GM21786 (cell line): ENCODE results near the gene OTOP3.

Experiments
- ATAC-seq: cut with Tn5 transposase; IDR thresholded peaks from one replicate; pipeline ENCODE4 v1.9.1; 2021; ENCODE audit not compliant: unreplicated experiment

Gene OTOP3

GRCh38 chr17:74916851-74917199, 18.9 kb upstream of the OTOP3 start:
- ATAC-seq: no peak

- no peak for ATAC-seq
Measured at GRCh38 chr17:74917430-74917829, 18.3 kb upstream of the OTOP3 start.

GRCh38 chr17:74918906-74919305, 16.8 kb upstream of the OTOP3 start:
- no peak for ATAC-seq

- ATAC-seq: no peak
Measured at GRCh38 chr17:74919440-74920305, 16.0 kb upstream of the OTOP3 start.

GRCh38 chr17:74920306-74920620, 15.4 kb upstream of the OTOP3 start:
- no peak for ATAC-seq

GRCh38 chr17:74920642-74921025, 15.1 kb upstream of the OTOP3 start:
- ATAC-seq: no peak

GRCh38 chr17:74921026-74921681, 14.5 kb upstream of the OTOP3 start:
- ATAC-seq: no peak

GRCh38 chr17:74921769-74922168, 13.9 kb upstream of the OTOP3 start:
- ATAC-seq: no peak

- no peak for ATAC-seq
Measured at GRCh38 chr17:74922172-74922571, 13.5 kb upstream of the OTOP3 start.

- no peak for ATAC-seq
Measured at GRCh38 chr17:74922694-74923537, 12.8 kb upstream of the OTOP3 start, which contains the start of gene USH1G. Gene USH1G (minus strand): TSS chr17:74923255. CDS start chr17:74923073, 182 bp downstream.

GRCh38 chr17:74923538-74924249, 12.0 kb upstream of the OTOP3 start:
- ATAC-seq: no peak

- ATAC-seq: no peak
Measured at GRCh38 chr17:74924250-74924948, 11.3 kb upstream of the OTOP3 start, which contains the start of gene OTOP2. Gene OTOP2 (plus strand): TSS chr17:74924273. CDS start chr17:74924633, 360 bp downstream.

- no peak for ATAC-seq
Measured at GRCh38 chr17:74925242-74925641, 10.5 kb upstream of the OTOP3 start.

GRCh38 chr17:74928786-74929185, 6.9 kb upstream of the OTOP3 start:
- ATAC-seq: no peak

GRCh38 chr17:74930535-74931036, 5.1 kb upstream of the OTOP3 start:
- ATAC-seq: no peak

GRCh38 chr17:74935048-74935447, 650 bp upstream of the OTOP3 start:
- no peak for ATAC-seq

GRCh38 chr17:74936470-74936799, 737 bp downstream of the OTOP3 start:
- ATAC-seq: no peak

GRCh38 chr17:74937064-74938051, 1.7 kb downstream of the OTOP3 start:
- ATAC-seq: no peak
